PFSK-1 (cell line): ENCODE data around the gene CDC42EP2.

Source experiments
- POLR2AphosphoS5 ChIP-seq: IDR thresholded peaks from 2 replicates; pipeline ENCODE4 v1.6.1; 2012; ENCODE audit warnings: low read depth, mild to moderate bottlenecking, control low read depth, low read length, moderate library complexity
- REST ChIP-seq, 2 experiments: IDR thresholded peaks; 2 replicates each; pipeline versions ENCODE4 v1.6.1 to v1.8.0; 2011 to 2012; ENCODE audit warnings: low read depth in 2 of 2, low read length in 2 of 2, control low read depth in 1 of 2, inconsistent platforms in 1 of 2, mild to moderate bottlenecking in 1 of 2, moderate library complexity in 1 of 2; ENCODE audit not compliant: insufficient read depth in 1 of 2
- SIN3A ChIP-seq: IDR thresholded peaks from 2 replicates; pipeline ENCODE4 v1.6.1; 2012; ENCODE audit warnings: mild to moderate bottlenecking, low read length, moderate library complexity, borderline replicate concordance; ENCODE audit not compliant: insufficient read depth

GRCh38 chr11:65366340-65366773 lies 51.7 kb downstream of the CDC42EP2 start:
- TF ChIP-seq POLR2AphosphoS5 (no peak), REST (IDR thresholded peaks at IDR 0.05; ENCODE audit: insufficient read depth in 1 of 2, low read depth in 2 of 2, low read length in 2 of 2) (no peak), SIN3A (no peak)
